Myocyte (in vitro differentiated cells): ENCODE measurements around the gene PRR4. TPM values are rescaled to one million over a fixed set of nuclear protein-coding genes. Genes with fewer than 3 reads are reported as not detected.

ENCODE experiments used
- DNase-seq: peaks from one replicate; pipeline ENCODE4 v3.0.0-alpha.2; 2012; ENCODE audit warnings: low read depth
- total RNA-seq: library from RNA; depleted of rRNA; stranded (reverse); fragments of >200 nt; gene quantifications from 2 replicates; pipeline ENCODE4 v1.2.3, GENCODE V29; 2014

The PRR4 gene
- total RNA-seq, 1 donor from 2014 or later, result 0.43 TPM

GRCh38 chr12:10802587-10802986 lies 46.7 kb downstream of the PRR4 start, which contains the start of gene TAS2R7:
TAS2R7 (minus strand) TSS chr12:10802627; CDS start chr12:10802570, 57 bp downstream.
- no peak for DNase-seq

- no peak for DNase-seq
Measured at GRCh38 chr12:10801741-10802140, 47.5 kb downstream of the PRR4 start.

Other genes starting within 250 kb of the PRR4 start
- gene MAGOHB, start 235.9 kb downstream of the PRR4 start, total RNA-seq, result 19.4 and 24.0 TPM in 2 replicates
- gene STYK1, start 175.4 kb downstream of the PRR4 start, total RNA-seq, result 3.7 and 3.8 TPM in 2 replicates
- 202 and 228 TPM in 2 replicates for gene YBX3, start 126.2 kb downstream of the PRR4 start, total RNA-seq
- not detected in 2 replicates for gene TAS2R7, start 46.8 kb downstream of the PRR4 start, total RNA-seq
- gene TAS2R8, start 42.2 kb downstream of the PRR4 start, total RNA-seq, result 0.21 TPM in 1 of 2 replicates, not detected in the other
- not detected in 2 replicates for gene TAS2R9, start 39.3 kb downstream of the PRR4 start, total RNA-seq
- gene TAS2R10, start 23.1 kb downstream of the PRR4 start, total RNA-seq, result 0.75 and 3.2 TPM in 2 replicates
- gene PRH1, start 34.8 kb upstream of the PRR4 start, total RNA-seq, result 8.9 and 9.4 TPM in 2 replicates
- gene TAS2R13, start 60.1 kb upstream of the PRR4 start, total RNA-seq, result 0.94 and 1.2 TPM in 2 replicates
- not detected in 2 replicates for gene PRH2, start 79.8 kb upstream of the PRR4 start, total RNA-seq
- gene TAS2R14, start 89.8 kb upstream of the PRR4 start, total RNA-seq, result 0.99 and 2.5 TPM in 2 replicates
- 0.62 and 1.5 TPM in 2 replicates for gene TAS2R50, start 137.4 kb upstream of the PRR4 start, total RNA-seq
- 0.68 and 2.1 TPM in 2 replicates for gene TAS2R20, start 148.8 kb upstream of the PRR4 start, total RNA-seq
- 1.7 and 2.0 TPM in 2 replicates for gene TAS2R19, start 173.1 kb upstream of the PRR4 start, total RNA-seq
- 0.99 and 2.2 TPM in 2 replicates for gene TAS2R31, start 181.9 kb upstream of the PRR4 start, total RNA-seq
- gene TAS2R46, start 212.8 kb upstream of the PRR4 start, total RNA-seq, result 0.62 TPM in 1 of 2 replicates, not detected in the other
- gene TAS2R43, start 242.8 kb upstream of the PRR4 start, total RNA-seq, result 0.48 TPM in 1 of 2 replicates, not detected in the other